Endothelial cell of umbilical vein (primary cell): ENCODE measurements around the gene ABTB1. TPM values are rescaled to one million over a fixed set of nuclear protein-coding genes. Genes with fewer than 3 reads are reported as not detected.

Source experiments
- BruUV-seq: library from RNA; stranded (reverse); fragments of 400-500 nt; replicated peaks from 2 replicates; lab custom pipeline; 2021; lab: Mats Ljungman, UMichigan
- CTCF ChIA-PET: fragments of 300-600, 350-600 bp; sonication (Branson Sonifier 250); formaldehyde crosslinking; loops from one replicate; lab custom pipeline; 2021; ENCODE audit warnings: antibody characterized with exemption, inconsistent platforms; lab: Charles Lee
- POLR2A ChIA-PET: fragments of 300-600, 350-600 bp; sonication (Branson Sonifier 250); formaldehyde crosslinking; loops from one replicate; lab custom pipeline; 2021; ENCODE audit warnings: antibody characterized with exemption, inconsistent platforms; lab: Charles Lee
- DNase-seq: peaks from one replicate; pipeline ENCODE4 v3.0.0-alpha.2; 2011; ENCODE audit warnings: low read depth, low spot score
- FAIRE-seq: peaks from 2 replicates; lab custom pipeline; 2011; peaks lifted over from hg19 to GRCh38; lab: Jason Lieb, UNC
- H2AFZ ChIP-seq: 2 replicates; pipeline ENCODE4 v1.6.0; 2012; ENCODE audit warnings: low read depth, low read length, control low read depth, inconsistent platforms
- H3K27ac ChIP-seq: 2 replicates; pipeline ENCODE4 v1.5.1; 2011; ENCODE audit warnings: low read depth, mild to moderate bottlenecking, control low read depth, low read length, moderate library complexity; ENCODE audit not compliant: insufficient read depth
- H3K27me3 ChIP-seq, 2 experiments: 2 replicates each; pipeline versions ENCODE4 v1.6.0 to v1.6.1; 2011; ENCODE audit warnings: low read length in 2 of 2, mixed read lengths in 1 of 2; ENCODE audit not compliant: control insufficient read depth in 2 of 2, insufficient read depth in 2 of 2
- H3K36me3 ChIP-seq, 2 experiments: 2 replicates in 1 of 2; 3 replicates in 1 of 2; pipeline ENCODE4 v1.5.1; 2011; ENCODE audit warnings: low read length in 2 of 2, mild to moderate bottlenecking in 1 of 2, moderate library complexity in 1 of 2; ENCODE audit not compliant: control insufficient read depth in 2 of 2, insufficient read depth in 2 of 2; ENCODE audit errors: extremely low read depth in 1 of 2
- H3K4me1 ChIP-seq: 3 replicates; pipeline ENCODE4 v1.5.1; 2011; ENCODE audit warnings: mild to moderate bottlenecking, low read length; ENCODE audit not compliant: control insufficient read depth, insufficient read depth; ENCODE audit errors: extremely low read depth
- H3K4me2 ChIP-seq: 2 replicates; pipeline ENCODE4 v1.6.1; 2011; ENCODE audit warnings: low read length, control low read depth, mixed read lengths; ENCODE audit not compliant: insufficient read depth
- H3K4me3 ChIP-seq, 3 experiments: fragments of 200-600 bp in 1 of 3; sonication (generic), shearing (Covaris generic) in 1 of 3; replicated peaks in 1 of 3; 2 replicates each; pipeline ENCODE4 v1.5.1; 2011 to 2016; ENCODE audit warnings: control low read depth in 3 of 3, low read length in 3 of 3, mild to moderate bottlenecking in 2 of 3, inconsistent platforms in 1 of 3, low read depth in 1 of 3, moderate library complexity in 1 of 3; ENCODE audit not compliant: insufficient read depth in 1 of 3
- H3K79me2 ChIP-seq: 2 replicates; pipeline ENCODE4 v1.6.0; 2012; ENCODE audit warnings: low read length, inconsistent platforms; ENCODE audit not compliant: control insufficient read depth, insufficient read depth
- H3K9ac ChIP-seq: replicated peaks from 2 replicates; pipeline ENCODE3; 2011; ENCODE audit warnings: low read length, control low read depth; ENCODE audit not compliant: insufficient read depth; ENCODE audit errors: extremely low read depth
- H3K9me1 ChIP-seq: replicated peaks from 3 replicates; pipeline ENCODE4 v1.6.0; 2011; ENCODE audit warnings: mild to moderate bottlenecking, low read length; ENCODE audit not compliant: control insufficient read depth, insufficient read depth; ENCODE audit errors: extremely low read depth
- H3K9me3 ChIP-seq: replicated peaks from 2 replicates; pipeline ENCODE4 v1.5.1; 2012; ENCODE audit warnings: low read length, inconsistent platforms; ENCODE audit not compliant: control insufficient read depth, insufficient read depth
- H4K20me1 ChIP-seq: replicated peaks from 2 replicates; pipeline ENCODE3; 2011; ENCODE audit warnings: mild to moderate bottlenecking, low read length; ENCODE audit not compliant: control insufficient read depth, insufficient read depth; ENCODE audit errors: extremely low read depth
- CTCF ChIP-seq, 2 donors: IDR thresholded peaks; 1 replicate in 1 of 2; 2 replicates in 1 of 2; pipeline ENCODE4 v1.5.1; 2011; ENCODE audit warnings: low read length in 2 of 2, mild to moderate bottlenecking in 2 of 2, moderate library complexity in 2 of 2, control low read depth in 1 of 2, inconsistent platforms in 1 of 2, low read depth in 1 of 2; ENCODE audit not compliant: insufficient read depth in 1 of 2; ENCODE audit errors: extremely low read depth in 1 of 2
- EZH2 ChIP-seq: IDR thresholded peaks from 2 replicates; pipeline ENCODE4 v1.6.1; 2012; ENCODE audit warnings: borderline replicate concordance, low read depth, mild to moderate bottlenecking, moderate library complexity, low read length, inconsistent platforms; ENCODE audit not compliant: severe bottlenecking
- FOS ChIP-seq: IDR thresholded peaks from 2 replicates; pipeline ENCODE4 v1.6.1; 2011; ENCODE audit warnings: mild to moderate bottlenecking, low read length, moderate library complexity, borderline replicate concordance; ENCODE audit not compliant: insufficient read depth
- GATA2 ChIP-seq: IDR thresholded peaks from 2 replicates; pipeline ENCODE4 v1.7.0; 2011; ENCODE audit warnings: low read depth, mild to moderate bottlenecking, moderate library complexity, mixed read lengths, low read length; ENCODE audit not compliant: insufficient read length, insufficient read depth
- JUN ChIP-seq: IDR thresholded peaks from 2 replicates; pipeline ENCODE4 v1.6.1; 2011; ENCODE audit warnings: borderline replicate concordance, low read depth; ENCODE audit not compliant: insufficient read length, insufficient read depth
- MAX ChIP-seq: IDR thresholded peaks from 2 replicates; pipeline ENCODE4 v1.6.1; 2011; ENCODE audit not compliant: insufficient read depth, insufficient read length
- MYC ChIP-seq: IDR thresholded peaks from one replicate; pipeline ENCODE4 v1.6.1; 2011; ENCODE audit warnings: mild to moderate bottlenecking, low read depth, low read length
- POLR2A ChIP-seq: IDR thresholded peaks from 2 replicates; pipeline ENCODE4 v1.6.1; 2012; ENCODE audit warnings: low read depth, mild to moderate bottlenecking, control low read depth, low read length
- POLR2AphosphoS5 ChIP-seq: IDR thresholded peaks from 2 replicates; pipeline ENCODE4 v1.6.1; 2012; ENCODE audit warnings: low read depth, mild to moderate bottlenecking, control low read depth, low read length, moderate library complexity; ENCODE audit not compliant: insufficient read depth
- dilution Hi-C: fragments of 300-500 bp; cut with MboI; formaldehyde crosslinking; loops from one replicate; pipeline ENCODE4 v1.15.0; 2019; ENCODE audit warnings: low sequenced_read_pairs; ENCODE audit not compliant: extremely low pct_ligation_motif_present
- intact Hi-C: fragments of 100-400 bp; cut with micrococcal nuclease; formaldehyde crosslinking; loops from one replicate; pipeline ENCODE4 v1.10.0; 2022
- polyA plus RNA-seq, 4 experiments: library from polyadenylated mRNA; depleted of rRNA in 3 of 4; stranded (reverse) in 3 of 4; unstranded in 1 of 4; fragments of >200 nt; gene quantifications; 2 replicates each; pipeline versions ENCODE4 v1.2.1 to v1.2.3, GENCODE V29; 2011 to 2012; ENCODE audit warnings: missing spikeins in 1 of 4
- total RNA-seq: library from RNA; stranded (reverse); gene quantifications from 2 replicates; pipeline ENCODE4 v1.2.3, GENCODE V29; 2021

The ABTB1 gene
- total and polyA plus RNA-seq, 2 donors (not counting 3 experiments of a cell fraction or from before 2014, with no cell fraction given), result 15.2 to 25.1 TPM

GRCh38 chr3:127700406-127700805, 27.7 kb downstream of the ABTB1 start:
- dilution Hi-C loops (no loop called here), intact Hi-C loops (no loop called here)
- Histone ChIP-seq H3K79me2 (peaks cover 1% of the 10 kb centered on the region), H3K27me3 (no peaks in the 10 kb centered on the region), H2AFZ (no peak overlapping the region), H3K4me1 (peaks cover 19% of the 10 kb centered on the region), H3K4me2 (no peak overlapping the region), H3K9ac (no peak overlapping the region), H3K36me3 (no peaks in the 10 kb centered on the region), H3K9me1 (no peaks in the 10 kb centered on the region), H3K4me3 (no peak overlapping the region), H3K27ac (no peak overlapping the region), H4K20me1 (no peaks in the 10 kb centered on the region), H3K9me3 (no peaks in the 10 kb centered on the region)
- POLR2A ChIA-PET, result no interaction called here
- FAIRE-seq (no peak), DNase-seq (no peak)
- TF ChIP-seq POLR2A (no peak), CTCF (IDR thresholded peaks at IDR 0.05; ENCODE audit: extremely low read depth in 1 of 2, insufficient read depth in 1 of 2, low read depth in 1 of 2, low read length in 2 of 2) (peak in 1 of 2 donors; percentile 11)
- CTCF ChIA-PET, result interaction anchor here (1.0 kb wide), 1 partner anchor 258 kb away, joined by 3 read pairs; no protein-coding TSS in a partner anchor
- no TSS peak for BruUV-seq

GRCh38 chr3:127701280-127701911, 28.6 kb downstream of the ABTB1 start:
- no peaks in the 10 kb centered on the region for H3K27me3 ChIP-seq
- dilution Hi-C loops, result no loop called here
- ChIA-PET POLR2A (interaction anchor here (0.6 kb wide), 1 partner anchor 36 kb away, joined by 6 read pairs; no protein-coding TSS in a partner anchor), CTCF (interaction anchor here (0.6 kb wide), 1 partner anchor 74 kb away, joined by 3 read pairs; no protein-coding TSS in a partner anchor)
- H3K36me3 ChIP-seq, result no peaks in the 10 kb centered on the region
- no peak for TF ChIP-seq POLR2A
- no peak for TF ChIP-seq FOS
- TF ChIP-seq MAX, result no peak
- no peak for TF ChIP-seq GATA2
- TF ChIP-seq POLR2AphosphoS5, result no peak
- no peak for TF ChIP-seq EZH2
- TF ChIP-seq CTCF (IDR thresholded peaks at IDR 0.05; ENCODE audit: extremely low read depth in 1 of 2, insufficient read depth in 1 of 2, low read depth in 1 of 2, low read length in 2 of 2), result no peak
- no peak for TF ChIP-seq JUN
- no peak for TF ChIP-seq MYC
- DNase-seq, result peak; percentile 39
- no peak overlapping the region for H3K4me3 ChIP-seq
- H4K20me1 ChIP-seq, result no peaks in the 10 kb centered on the region
- no peak for FAIRE-seq
- no peak overlapping the region for H3K4me2 ChIP-seq
- H3K79me2 ChIP-seq, result peaks cover 1% of the 10 kb centered on the region
- H3K9ac ChIP-seq, result no peak overlapping the region
- no peaks in the 10 kb centered on the region for H3K9me3 ChIP-seq
- intact Hi-C loops, result no loop called here
- H3K4me1 ChIP-seq, result peaks cover 18% of the 10 kb centered on the region
- no TSS peak for BruUV-seq
- no peaks in the 10 kb centered on the region for H3K9me1 ChIP-seq
- H3K27ac ChIP-seq, result no peak overlapping the region
- no peak overlapping the region for H2AFZ ChIP-seq
